HG02759 (cell line): ENCODE measurements around the gene CNN2.

Experiments
- ATAC-seq: cut with Tn5 transposase; IDR thresholded peaks from one replicate; pipeline ENCODE4 v1.9.1; 2021; ENCODE audit warnings: mild to moderate bottlenecking, moderate library complexity; ENCODE audit not compliant: unreplicated experiment

Gene CNN2

GRCh38 chr19:1064661-1065605 lies 38.5 kb downstream of the CNN2 start:
- no peak for ATAC-seq

GRCh38 chr19:1065606-1066109 lies 39.2 kb downstream of the CNN2 start:
- no peak for ATAC-seq

- ATAC-seq = no peak
Observed at GRCh38 chr19:1066251-1066747, 39.9 kb downstream of the CNN2 start.

- no peak for ATAC-seq
Observed at GRCh38 chr19:1066748-1067340, 40.4 kb downstream of the CNN2 start, which contains the start of gene ARHGAP45. ARHGAP45 (plus strand) TSS chr19:1067167; CDS start chr19:1067406, 239 bp downstream.

GRCh38 chr19:1067341-1067957 lies 41.0 kb downstream of the CNN2 start:
- ATAC-seq = no peak

DNA sequence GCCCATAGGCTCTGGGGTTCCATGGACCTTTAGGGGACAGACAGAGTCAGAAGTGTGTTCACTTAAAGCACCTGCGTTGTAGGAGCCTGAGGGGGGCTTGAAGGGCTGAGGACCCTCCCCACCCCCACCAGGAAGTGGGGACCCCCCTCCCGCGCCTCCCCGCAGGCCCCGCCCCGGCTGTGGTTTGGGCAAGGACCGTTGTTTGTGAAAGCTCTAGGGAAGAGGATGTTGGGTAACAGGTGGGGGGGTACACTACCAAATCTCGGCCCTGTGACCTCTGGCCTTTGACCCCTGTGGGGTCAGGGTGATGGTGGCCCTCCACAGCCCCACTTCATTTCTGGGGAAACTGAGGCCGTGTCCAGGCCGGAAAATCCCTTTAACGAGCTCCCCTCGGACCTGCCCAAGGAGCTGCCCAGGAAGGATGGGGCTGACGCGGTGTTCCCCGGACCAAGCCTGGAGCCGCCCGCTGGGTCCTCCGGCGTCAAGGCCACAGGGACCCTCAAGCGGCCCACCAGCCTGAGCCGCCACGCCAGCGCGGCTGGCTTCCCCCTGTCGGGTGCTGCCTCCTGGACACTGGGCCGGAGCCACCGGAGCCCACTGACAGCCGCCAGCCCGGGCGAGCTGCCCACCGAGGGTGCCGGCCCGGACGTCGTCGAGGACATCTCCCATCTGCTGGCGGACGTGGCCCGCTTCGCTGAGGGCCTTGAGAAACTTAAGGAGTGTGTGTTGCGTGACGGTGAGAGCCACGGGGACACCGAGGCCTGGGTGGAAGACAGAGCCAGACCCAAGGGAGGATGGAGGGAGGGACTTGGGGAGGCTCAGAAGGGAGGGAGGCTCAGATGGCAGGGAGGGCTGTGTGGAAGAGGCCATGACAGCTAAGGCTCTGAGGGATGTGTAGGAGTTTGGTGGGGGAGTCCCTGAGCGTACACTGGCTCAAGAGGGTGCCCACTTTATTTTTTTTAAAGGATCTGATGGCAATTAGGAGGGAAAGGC lies 41.9 kb downstream of the CNN2 start:
- ATAC-seq = no peak

- no peak for ATAC-seq
Observed at GRCh38 chr19:1069009-1069779, 42.8 kb downstream of the CNN2 start.

DNA sequence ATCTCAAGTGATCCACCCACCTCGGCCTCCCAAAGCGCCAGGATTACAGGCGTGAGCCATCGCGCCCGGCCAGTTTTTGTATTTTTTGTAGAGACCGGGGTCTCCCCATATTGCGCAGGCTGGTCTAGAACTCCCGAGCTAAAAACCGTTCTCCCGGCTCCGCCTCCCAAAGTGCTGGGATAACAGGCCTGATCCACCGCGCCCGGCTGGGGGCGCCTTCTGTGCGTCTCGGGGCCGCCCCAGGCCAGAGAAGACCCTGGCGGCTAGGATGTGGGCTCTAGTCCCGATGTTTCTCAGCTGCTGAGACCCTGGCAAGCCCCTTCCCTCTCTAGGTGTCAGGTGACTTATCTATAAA lies 44.1 kb downstream of the CNN2 start:
- no peak for ATAC-seq

GRCh38 chr19:1070931-1071791 lies 44.8 kb downstream of the CNN2 start:
- no peak for ATAC-seq

DNA sequence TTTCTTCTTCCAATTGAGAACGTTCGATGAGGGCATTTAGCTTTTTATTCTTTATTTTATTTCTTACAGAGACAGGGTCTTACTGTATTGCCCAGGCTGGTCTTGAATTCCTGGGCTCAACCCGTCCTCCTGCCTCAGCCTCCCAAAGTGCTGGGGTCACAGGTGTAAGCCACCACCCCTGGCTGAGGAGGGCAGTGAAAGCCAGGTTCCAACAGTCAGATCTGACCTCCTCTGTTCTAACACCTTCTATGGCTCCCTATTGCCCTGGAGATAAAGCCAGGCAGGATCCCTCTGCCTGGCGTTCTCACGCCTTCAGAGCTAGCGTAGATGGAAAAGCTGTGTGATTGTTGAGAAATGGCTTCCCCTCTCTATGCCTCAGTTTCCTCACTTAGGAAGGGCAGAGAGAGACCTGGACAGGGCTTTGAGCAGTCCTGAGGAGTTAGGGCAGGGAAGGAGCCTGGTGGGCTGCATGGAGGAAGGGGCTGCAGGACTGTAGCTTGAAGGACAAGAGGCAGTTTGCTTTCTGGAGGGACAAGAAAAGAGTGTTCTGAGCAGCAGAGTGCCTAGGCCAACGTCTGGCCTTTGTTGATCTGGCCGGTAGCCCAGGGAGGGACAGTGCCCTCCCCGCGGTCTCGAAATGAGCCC lies 46.1 kb downstream of the CNN2 start:
- no peak for ATAC-seq

- ATAC-seq = no peak
Observed at GRCh38 chr19:1073063-1073955, 46.9 kb downstream of the CNN2 start.

DNA sequence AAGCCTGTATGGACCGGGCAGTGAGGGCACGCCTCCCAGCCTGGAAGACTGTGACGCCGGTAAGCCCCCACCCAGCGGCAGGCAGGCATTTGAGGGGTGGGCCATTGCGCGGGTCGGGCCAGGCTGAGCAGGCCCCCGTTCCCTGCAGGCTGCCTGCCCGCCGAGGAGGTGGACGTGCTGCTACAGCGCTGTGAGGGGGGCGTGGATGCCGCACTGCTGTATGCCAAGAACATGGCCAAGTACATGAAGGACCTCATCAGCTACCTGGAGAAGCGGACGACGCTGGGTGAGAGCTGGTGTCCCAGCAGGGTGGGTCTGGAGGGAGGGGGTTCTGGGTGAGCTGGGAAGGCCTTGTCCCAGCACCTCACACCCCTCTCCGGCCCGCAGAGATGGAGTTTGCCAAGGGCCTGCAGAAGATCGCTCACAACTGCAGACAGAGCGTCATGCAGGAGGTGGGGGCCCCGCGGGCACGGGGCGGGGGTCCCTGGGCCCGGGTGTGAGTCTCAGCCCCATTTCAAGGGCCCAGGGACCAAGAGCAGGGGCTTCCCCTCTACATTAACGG lies 47.6 kb downstream of the CNN2 start:
- ATAC-seq = no peak

- ATAC-seq = peak; percentile 58
Observed at GRCh38 chr19:1074544-1075283, 48.3 kb downstream of the CNN2 start.

- no peak for ATAC-seq
Observed at GRCh38 chr19:1076046-1076386, 49.6 kb downstream of the CNN2 start.

GRCh38 chr19:1076951-1077350 lies 50.5 kb downstream of the CNN2 start:
- peak; percentile 61 for ATAC-seq

DNA sequence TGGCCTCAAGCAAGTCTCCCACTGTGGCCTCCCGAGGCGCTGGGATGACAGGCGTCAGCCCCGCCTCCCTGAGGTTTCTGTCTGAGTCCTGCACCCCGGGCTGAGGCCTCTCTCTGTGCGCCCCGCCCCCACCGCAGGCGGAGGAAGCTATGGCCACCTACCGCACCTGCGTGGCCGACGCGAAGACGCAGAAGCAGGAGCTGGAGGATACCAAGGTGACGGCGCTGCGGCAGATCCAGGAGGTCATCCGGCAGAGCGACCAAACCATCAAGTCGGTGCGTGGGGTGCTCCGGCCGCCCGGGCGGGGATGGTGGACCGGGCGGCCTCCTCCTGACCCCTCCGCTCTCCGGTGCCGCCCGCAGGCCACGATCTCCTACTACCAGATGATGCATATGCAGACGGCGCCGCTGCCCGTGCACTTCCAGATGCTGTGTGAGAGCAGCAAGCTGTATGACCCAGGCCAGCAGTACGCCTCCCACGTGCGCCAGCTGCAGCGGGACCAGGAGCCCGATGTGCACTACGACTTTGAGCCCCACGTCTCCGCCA lies 53.2 kb downstream of the CNN2 start:
- no peak for ATAC-seq
